ENCODE results near the gene CEP20. TPM values are rescaled to one million over a fixed set of nuclear protein-coding genes. Genes with fewer than 3 reads are reported as not detected.

CEP20 gene
- total RNA-seq, 1 donor from 2014 or later: 101 TPM

GRCh38 chr16:15832241-15832640 lies 56.2 kb downstream of the CEP20 start:
- H3K9me3 ChIP-seq (ENCODE audit: low read depth): no peaks in the 10 kb centered on the region
- H3K4me3 ChIP-seq: no peak overlapping the region
- H4K20me1 ChIP-seq (ENCODE audit: low read depth): no peaks in the 10 kb centered on the region
- H3K27me3 Mint-ChIP-seq (ENCODE audit: insufficient read depth, low read depth): peaks cover 14% of the 10 kb centered on the region
- no peaks in the 10 kb centered on the region for H3K9me3 Mint-ChIP-seq
- H3K27ac ChIP-seq: no peak overlapping the region
- TF ChIP-seq, protein P1, sequence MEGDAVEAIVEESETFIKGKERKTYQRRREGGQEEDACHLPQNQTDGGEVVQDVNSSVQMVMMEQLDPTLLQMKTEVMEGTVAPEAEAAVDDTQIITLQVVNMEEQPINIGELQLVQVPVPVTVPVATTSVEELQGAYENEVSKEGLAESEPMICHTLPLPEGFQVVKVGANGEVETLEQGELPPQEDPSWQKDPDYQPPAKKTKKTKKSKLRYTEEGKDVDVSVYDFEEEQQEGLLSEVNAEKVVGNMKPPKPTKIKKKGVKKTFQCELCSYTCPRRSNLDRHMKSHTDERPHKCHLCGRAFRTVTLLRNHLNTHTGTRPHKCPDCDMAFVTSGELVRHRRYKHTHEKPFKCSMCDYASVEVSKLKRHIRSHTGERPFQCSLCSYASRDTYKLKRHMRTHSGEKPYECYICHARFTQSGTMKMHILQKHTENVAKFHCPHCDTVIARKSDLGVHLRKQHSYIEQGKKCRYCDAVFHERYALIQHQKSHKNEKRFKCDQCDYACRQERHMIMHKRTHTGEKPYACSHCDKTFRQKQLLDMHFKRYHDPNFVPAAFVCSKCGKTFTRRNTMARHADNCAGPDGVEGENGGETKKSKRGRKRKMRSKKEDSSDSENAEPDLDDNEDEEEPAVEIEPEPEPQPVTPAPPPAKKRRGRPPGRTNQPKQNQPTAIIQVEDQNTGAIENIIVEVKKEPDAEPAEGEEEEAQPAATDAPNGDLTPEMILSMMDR (IDR thresholded peaks at IDR 0.05): no peak
- TF ChIP-seq EZH2 (IDR thresholded peaks at IDR 0.05): no peak
- no peak for TF ChIP-seq EZH2phosphoT487 (IDR thresholded peaks at IDR 0.05)
- H3F3A ChIP-seq (ENCODE audit: low read depth): no peaks in the 10 kb centered on the region
- no peaks in the 10 kb centered on the region for H3K79me2 ChIP-seq (ENCODE audit: low read depth)
- H3K27me3 ChIP-seq: no peaks in the 10 kb centered on the region
- no peak overlapping the region for H3K4me2 ChIP-seq
- no peaks in the 10 kb centered on the region for H3K36me3 ChIP-seq
- no peak for DNase-seq (ENCODE audit: low spot score)
- no peaks in the 10 kb centered on the region for H3K4me1 Mint-ChIP-seq
- H3K27ac Mint-ChIP-seq: no peak overlapping the region
- H3K36me3 Mint-ChIP-seq: no peaks in the 10 kb centered on the region
- no peak overlapping the region for H3K9ac ChIP-seq
- H3K4me1 ChIP-seq: no peaks in the 10 kb centered on the region
- H3K4me3 Mint-ChIP-seq: no peak overlapping the region
- no peak overlapping the region for H2AFZ ChIP-seq (replicated peaks)

- no peak for DNase-seq (ENCODE audit: low spot score)
- H3K9me3 ChIP-seq (ENCODE audit: low read depth): no peaks in the 10 kb centered on the region
- H3K27ac Mint-ChIP-seq: no peak overlapping the region
- H3K36me3 ChIP-seq: no peaks in the 10 kb centered on the region
- no peaks in the 10 kb centered on the region for H3K36me3 Mint-ChIP-seq
- no peak overlapping the region for H3K9ac ChIP-seq
- no peaks in the 10 kb centered on the region for H3K79me2 ChIP-seq (ENCODE audit: low read depth)
- H3K4me1 Mint-ChIP-seq: no peaks in the 10 kb centered on the region
- peaks cover 14% of the 10 kb centered on the region for H3K27me3 Mint-ChIP-seq (ENCODE audit: insufficient read depth, low read depth)
- TF ChIP-seq EZH2 (IDR thresholded peaks at IDR 0.05) (no peak), EZH2phosphoT487 (IDR thresholded peaks at IDR 0.05) (no peak)
- TF ChIP-seq, protein P1 (IDR thresholded peaks at IDR 0.05): no peak
- H3K4me3 ChIP-seq: no peak overlapping the region
- H3K27me3 ChIP-seq: no peaks in the 10 kb centered on the region
- H3K4me2 ChIP-seq: no peak overlapping the region
- H3F3A ChIP-seq (ENCODE audit: low read depth): no peaks in the 10 kb centered on the region
- no peaks in the 10 kb centered on the region for H3K4me1 ChIP-seq
- no peaks in the 10 kb centered on the region for H3K9me3 Mint-ChIP-seq
- H2AFZ ChIP-seq (replicated peaks): no peak overlapping the region
- no peaks in the 10 kb centered on the region for H4K20me1 ChIP-seq (ENCODE audit: low read depth)
- H3K4me3 Mint-ChIP-seq: no peak overlapping the region
- no peak overlapping the region for H3K27ac ChIP-seq
Observed at GRCh38 chr16:15830832-15831451, 57.5 kb downstream of the CEP20 start.

GRCh38 chr16:15829460-15829859 lies 58.9 kb downstream of the CEP20 start:
- no peaks in the 10 kb centered on the region for H3F3A ChIP-seq (ENCODE audit: low read depth)
- Mint-ChIP-seq H3K4me1 (no peaks in the 10 kb centered on the region), H3K27ac (no peak overlapping the region), H3K9me3 (no peaks in the 10 kb centered on the region), H3K36me3 (no peaks in the 10 kb centered on the region), H3K27me3 (ENCODE audit: insufficient read depth, low read depth) (peaks cover 10% of the 10 kb centered on the region), H3K4me3 (no peak overlapping the region)
- H3K9me3 ChIP-seq (ENCODE audit: low read depth): no peaks in the 10 kb centered on the region
- no peaks in the 10 kb centered on the region for H4K20me1 ChIP-seq (ENCODE audit: low read depth)
- H2AFZ ChIP-seq (replicated peaks): peak overlapping the region; percentile 52
- H3K9ac ChIP-seq: no peak overlapping the region
- no peaks in the 10 kb centered on the region for H3K79me2 ChIP-seq (ENCODE audit: low read depth)
- TF ChIP-seq, protein P1 (IDR thresholded peaks at IDR 0.05): no peak
- no peak for TF ChIP-seq EZH2 (IDR thresholded peaks at IDR 0.05)
- TF ChIP-seq EZH2phosphoT487 (IDR thresholded peaks at IDR 0.05): no peak
- H3K36me3 ChIP-seq: no peaks in the 10 kb centered on the region
- no peak overlapping the region for H3K27ac ChIP-seq
- H3K27me3 ChIP-seq: no peaks in the 10 kb centered on the region
- H3K4me2 ChIP-seq: no peak overlapping the region
- no peak overlapping the region for H3K4me3 ChIP-seq
- no peaks in the 10 kb centered on the region for H3K4me1 ChIP-seq
- peak; percentile 44 for DNase-seq (ENCODE audit: low spot score)
